GM10248 (cell line): ENCODE data around the gene SNX8.
A peak's percentile ranks its signal among the peaks of the same experiment; 100 is the strongest.

Experiments used
- CTCF ChIA-PET: fragments of 300-600 bp; sonication (Branson Sonifier 250); formaldehyde crosslinking; extraction: SDS; loops from one replicate; lab custom pipeline; 2021; ENCODE audit warnings: antibody characterized with exemption; lab: Yijun Ruan, JAX
- POLR2A ChIA-PET: fragments of 350-650 bp; sonication (Branson Sonifier 250); formaldehyde crosslinking; extraction: SDS; loops from one replicate; lab custom pipeline; 2020; ENCODE audit warnings: antibody characterized with exemption; lab: Yijun Ruan, JAX
- DNase-seq: peaks from one replicate; pipeline ENCODE4 v3.0.0; 2012; ENCODE audit errors: extremely low spot score
- TF ChIP-seq, protein P1 (sequence below): IDR thresholded peaks from 2 replicates; pipeline ENCODE4 v1.5.1; 2012; ENCODE audit warnings: mild to moderate bottlenecking, low read depth; ENCODE audit errors: extremely low read depth, missing control alignments, control extremely low read depth

SNX8 gene

GRCh38 chr7:2241580-2242540, 72.4 kb downstream of the SNX8 start, which contains the start of the genes MRM2 and NUDT1:
Gene MRM2 (minus strand): TSS chr7:2242205. CDS start chr7:2242169, 36 bp downstream.
Gene NUDT1 (plus strand): TSS chr7:2242226. CDS start chr7:2244575, 2,349 bp downstream.
- CTCF ChIA-PET, result interaction anchor here (0.9 to 1.9 kb wide), 5 partner anchors 9 to 78 kb away, joined by 3 to 6 read pairs (median 3); partner anchors contain the start of gene MAD1L1
- POLR2A ChIA-PET, result interaction anchor here (0.6 to 1.2 kb wide), 3 partner anchors 9 to 163 kb away, joined by 3 read pairs; partner anchors contain the start of gene MAD1L1
- TF ChIP-seq, protein P1, sequence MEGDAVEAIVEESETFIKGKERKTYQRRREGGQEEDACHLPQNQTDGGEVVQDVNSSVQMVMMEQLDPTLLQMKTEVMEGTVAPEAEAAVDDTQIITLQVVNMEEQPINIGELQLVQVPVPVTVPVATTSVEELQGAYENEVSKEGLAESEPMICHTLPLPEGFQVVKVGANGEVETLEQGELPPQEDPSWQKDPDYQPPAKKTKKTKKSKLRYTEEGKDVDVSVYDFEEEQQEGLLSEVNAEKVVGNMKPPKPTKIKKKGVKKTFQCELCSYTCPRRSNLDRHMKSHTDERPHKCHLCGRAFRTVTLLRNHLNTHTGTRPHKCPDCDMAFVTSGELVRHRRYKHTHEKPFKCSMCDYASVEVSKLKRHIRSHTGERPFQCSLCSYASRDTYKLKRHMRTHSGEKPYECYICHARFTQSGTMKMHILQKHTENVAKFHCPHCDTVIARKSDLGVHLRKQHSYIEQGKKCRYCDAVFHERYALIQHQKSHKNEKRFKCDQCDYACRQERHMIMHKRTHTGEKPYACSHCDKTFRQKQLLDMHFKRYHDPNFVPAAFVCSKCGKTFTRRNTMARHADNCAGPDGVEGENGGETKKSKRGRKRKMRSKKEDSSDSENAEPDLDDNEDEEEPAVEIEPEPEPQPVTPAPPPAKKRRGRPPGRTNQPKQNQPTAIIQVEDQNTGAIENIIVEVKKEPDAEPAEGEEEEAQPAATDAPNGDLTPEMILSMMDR, result no peak
- peak; percentile 92 for DNase-seq

DNA sequence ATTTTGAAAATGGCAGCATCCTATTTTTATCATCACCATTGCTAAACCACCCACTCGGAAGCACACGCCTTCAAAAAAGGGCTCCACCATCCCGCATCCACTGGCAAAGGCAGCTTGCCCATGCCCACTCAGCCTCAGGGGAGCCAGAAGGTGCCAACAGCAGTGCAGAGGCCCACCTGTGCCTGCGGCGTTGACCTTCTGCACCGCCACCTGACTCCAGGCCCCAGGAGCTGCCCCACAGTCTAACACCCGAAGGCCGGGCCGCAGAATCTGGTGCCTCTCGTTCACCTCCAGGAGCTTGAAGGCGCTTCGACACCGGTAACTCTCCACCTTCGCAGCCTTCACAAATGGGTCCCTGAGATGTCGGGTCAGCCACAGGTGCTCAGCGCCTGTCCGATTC, 75.0 kb downstream of the SNX8 start:
- TF ChIP-seq, protein P1, result no peak
- ChIA-PET CTCF (interaction anchor here (2.3 kb wide), 1 partner anchor 109 kb away, joined by 7 read pairs; no protein-coding TSS in a partner anchor), POLR2A (no interaction called here)
- no peak for DNase-seq

DNA sequence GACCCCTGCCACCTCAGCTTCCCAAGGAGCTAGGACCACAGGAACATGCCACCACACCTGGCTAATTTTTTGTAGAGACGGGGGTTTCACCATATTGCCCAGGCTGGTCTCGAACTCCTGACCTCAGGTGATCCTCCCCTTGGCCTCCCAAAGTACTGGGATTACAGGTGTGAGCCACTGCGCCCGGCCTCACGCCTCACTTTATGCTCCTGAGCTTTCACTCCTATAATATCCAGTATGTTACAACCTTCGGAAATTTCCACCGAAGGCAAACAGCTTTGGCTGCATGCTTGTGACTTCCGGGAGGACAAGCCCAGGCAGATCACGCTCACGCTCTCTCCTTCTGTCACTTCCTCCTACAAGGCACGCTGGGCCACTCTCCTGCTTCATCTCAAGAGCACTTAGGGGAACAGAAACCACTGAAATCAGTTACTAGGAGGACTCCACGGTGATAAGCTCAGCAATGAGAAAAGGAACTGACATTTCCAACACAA, 77.1 kb downstream of the SNX8 start:
- ChIA-PET POLR2A (interaction anchor here (0.8 to 1.2 kb wide), 3 partner anchors 61 to 1079 kb away, joined by 3 to 5 read pairs (median 4); no protein-coding TSS in a partner anchor), CTCF (interaction anchor here (1.0 to 2.3 kb wide), 7 partner anchors 9 to 472 kb away, joined by 3 to 7 read pairs (median 3); no protein-coding TSS in a partner anchor)
- DNase-seq, result peak; percentile 87
- TF ChIP-seq, protein P1, result no peak

- TF ChIP-seq, protein P1, result no peak
- no peak for DNase-seq
- CTCF ChIA-PET, result no interaction called here
- POLR2A ChIA-PET, result interaction anchor here (1.2 kb wide), 1 partner anchor 120 kb away, joined by 4 read pairs; no protein-coding TSS in a partner anchor
These were observed 80.3 kb downstream of the SNX8 start for GRCh38 chr7:2233926-2234325.

DNA sequence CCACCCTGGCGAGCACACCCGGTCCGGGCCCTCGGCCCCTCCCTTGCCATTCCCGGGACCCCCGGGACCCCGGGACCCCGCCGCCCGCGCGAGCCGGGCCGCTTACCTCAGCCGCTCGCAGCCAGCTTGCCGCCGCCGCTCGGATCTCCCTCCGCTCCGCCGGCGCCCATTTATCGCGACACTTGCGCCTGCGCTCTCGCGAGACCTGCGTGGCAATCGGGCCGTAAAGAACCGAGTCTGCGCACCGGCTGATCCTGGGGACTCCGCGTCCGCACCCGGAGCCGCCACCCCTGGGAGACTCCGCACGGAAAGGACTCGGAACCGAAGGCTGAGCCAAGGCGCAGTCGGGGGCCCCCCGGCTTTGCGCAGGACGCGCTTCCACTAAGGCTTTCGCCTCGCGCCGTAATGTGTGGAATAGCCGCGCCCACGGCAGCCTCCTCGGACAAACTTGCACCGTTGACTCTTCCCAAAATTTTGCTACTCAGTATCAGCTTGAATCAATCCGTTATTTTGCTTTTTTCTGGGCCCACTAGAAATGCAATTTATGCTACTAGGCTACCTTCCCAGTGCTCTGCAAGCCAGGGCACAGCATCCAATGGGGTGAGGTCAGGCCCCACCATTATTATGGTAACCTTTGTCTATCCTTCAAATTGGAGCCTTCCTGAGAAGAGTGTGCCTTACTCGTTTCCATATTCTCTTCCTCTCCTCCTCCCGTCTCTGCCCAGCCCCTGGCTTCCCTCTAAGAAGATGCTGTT, 81.3 kb downstream of the SNX8 start, which contains the start of gene MAD1L1:
TSS of gene MAD1L1 (minus strand) at position 180 of the 755 bp plus-strand sequence. CDS start 2,812 bp downstream, outside the sequence.
- POLR2A ChIA-PET, result interaction anchor here (0.6 to 0.9 kb wide), 2 partner anchors 9 to 23 kb away, joined by 3 read pairs; partner anchors contain the start of genes MRM2 and NUDT1
- CTCF ChIA-PET, result interaction anchor here (1.8 to 2.2 kb wide), 3 partner anchors 9 to 115 kb away, joined by 6 to 8 read pairs (median 7); partner anchors contain the start of genes MRM2 and NUDT1
- DNase-seq, result peak; percentile 93
- TF ChIP-seq, protein P1, result no peak
